Mesothelial cell of epicardium (in vitro differentiated cells): Measurements from ENCODE around the gene SYT11. TPM values are rescaled to one million over a fixed set of nuclear protein-coding genes. Genes with fewer than 3 reads are reported as not detected.

Source experiments
- DNase-seq, 2 experiments: peaks; one replicate each; pipeline ENCODE4 v3.0.0; 2021; ENCODE audit warnings: low spot score in 2 of 2; ENCODE audit not compliant: unreplicated experiment in 2 of 2
- H3K27ac Mint-ChIP-seq: 2 replicates; pipeline ENCODE4 v1.8.0; 2021; ENCODE audit warnings: mixed read lengths
- H3K27me3 Mint-ChIP-seq: 2 replicates; pipeline ENCODE4 v1.8.0; 2021; ENCODE audit warnings: low read depth, mixed read lengths
- H3K36me3 Mint-ChIP-seq: 2 replicates; pipeline ENCODE4 v1.8.0; 2021; ENCODE audit warnings: mixed read lengths
- H3K4me1 Mint-ChIP-seq: 2 replicates; pipeline ENCODE4 v1.8.0; 2021; ENCODE audit warnings: mixed read lengths
- H3K4me3 Mint-ChIP-seq: 2 replicates; pipeline ENCODE4 v1.8.0; 2021; ENCODE audit warnings: mild to moderate bottlenecking, moderate library complexity, mixed read lengths
- H3K9me3 Mint-ChIP-seq: 2 replicates; pipeline ENCODE4 v1.8.0; 2021; ENCODE audit warnings: mixed read lengths
- CTCF ChIP-seq: fragments of 200-600 bp; sonication (generic); IDR thresholded peaks from one replicate; pipeline ENCODE4 v1.5.0; 2021; ENCODE audit warnings: antibody characterized with exemption; ENCODE audit not compliant: unreplicated experiment
- total RNA-seq: library from RNA; stranded (reverse); gene quantifications from 3 replicates; pipeline ENCODE4 v1.2.1, GENCODE V29; 2021

SYT11 gene
- total RNA-seq, 1 donor from 2014 or later, result 0.45 TPM

GRCh38 chr1:155844860-155845421, 14.4 kb upstream of the SYT11 start:
- no peaks in the 10 kb centered on the region for H3K4me1 Mint-ChIP-seq
- H3K27me3 Mint-ChIP-seq, result no peaks in the 10 kb centered on the region
- no peak for TF ChIP-seq CTCF
- H3K36me3 Mint-ChIP-seq, result peaks cover 31% of the 10 kb centered on the region
- no peak for DNase-seq
- H3K4me3 Mint-ChIP-seq, result no peak overlapping the region
- no peaks in the 10 kb centered on the region for H3K9me3 Mint-ChIP-seq
- no peak overlapping the region for H3K27ac Mint-ChIP-seq

GRCh38 chr1:155847823-155848529, 11.4 kb upstream of the SYT11 start:
- no peaks in the 10 kb centered on the region for H3K9me3 Mint-ChIP-seq
- H3K36me3 Mint-ChIP-seq, result peaks cover 43% of the 10 kb centered on the region
- H3K4me3 Mint-ChIP-seq, result no peak overlapping the region
- DNase-seq, result no peak
- peaks cover 4% of the 10 kb centered on the region for H3K4me1 Mint-ChIP-seq
- no peak for TF ChIP-seq CTCF
- H3K27me3 Mint-ChIP-seq, result no peaks in the 10 kb centered on the region
- H3K27ac Mint-ChIP-seq, result no peak overlapping the region

- Mint-ChIP-seq H3K4me3 (no peak overlapping the region), H3K36me3 (peaks cover 41% of the 10 kb centered on the region), H3K27me3 (no peaks in the 10 kb centered on the region), H3K9me3 (no peaks in the 10 kb centered on the region), H3K4me1 (peaks cover 4% of the 10 kb centered on the region), H3K27ac (no peak overlapping the region)
- no peak for TF ChIP-seq CTCF
- DNase-seq, result no peak
Measured at GRCh38 chr1:155850345-155850744, 9.0 kb upstream of the SYT11 start.

DNA sequence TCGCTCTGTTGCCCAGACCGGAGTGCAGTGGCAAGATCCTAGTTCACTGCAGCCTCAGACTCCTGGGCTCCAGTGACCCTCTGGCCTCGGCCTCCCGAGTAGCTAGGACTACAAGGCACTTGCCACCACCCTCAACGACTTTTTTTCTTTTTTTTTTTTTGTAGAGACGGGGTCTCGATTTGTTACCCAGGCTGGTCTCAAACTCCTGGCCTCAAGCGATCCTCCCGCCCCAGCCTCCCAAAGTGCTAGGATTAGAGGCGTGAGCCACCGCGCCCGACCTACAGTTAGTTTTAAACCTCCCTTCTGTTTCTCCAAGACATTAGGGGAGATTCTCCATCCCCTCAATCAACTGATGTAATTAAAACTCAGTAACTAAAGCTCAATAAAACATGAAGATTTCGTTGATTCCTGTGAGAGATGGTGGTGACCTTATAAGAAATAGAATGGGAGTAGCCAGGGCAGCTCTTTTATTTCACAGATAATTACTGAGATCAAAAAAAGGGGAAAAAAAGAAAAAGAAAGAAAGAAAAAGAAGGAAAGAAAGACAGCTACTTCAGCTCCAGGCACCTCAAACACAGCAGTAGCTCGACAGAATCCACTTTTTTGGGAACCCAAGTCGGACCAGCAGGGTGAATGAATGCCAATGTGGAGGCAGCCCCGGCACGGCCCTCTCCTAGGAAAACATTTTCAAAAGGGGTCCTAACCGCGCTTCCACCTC, 3.0 kb upstream of the SYT11 start:
- Mint-ChIP-seq H3K27ac (peak overlapping the region; percentile 98), H3K4me3 (peak overlapping the region; percentile 91), H3K4me1 (peaks cover 14% of the 10 kb centered on the region), H3K27me3 (peaks cover 13% of the 10 kb centered on the region), H3K36me3 (peaks cover 19% of the 10 kb centered on the region), H3K9me3 (no peaks in the 10 kb centered on the region)
- TF ChIP-seq CTCF, result no peak
- DNase-seq, result no peak

GRCh38 chr1:155856975-155857930, 2.1 kb upstream of the SYT11 start, which contains the start of gene GON4L:
TSS of gene GON4L (minus strand) at chr1:155857214. CDS start at chr1:155853780, 3,434 bp downstream.
- no peak for TF ChIP-seq CTCF
- Mint-ChIP-seq H3K4me3 (peak within 1 kb of the TSS; percentile 91), H3K27me3 (peaks cover 19% of the 10 kb centered on the region), H3K27ac (peak within 1 kb of the TSS; percentile 98), H3K36me3 (peaks cover 17% of the 10 kb centered on the region), H3K9me3 (no peaks in the 10 kb centered on the region), H3K4me1 (peaks cover 14% of the 10 kb centered on the region)
- peak; percentile 60 to 86 for DNase-seq
